ENCODE measurements around the gene FLT1.

Gene FLT1

DNA sequence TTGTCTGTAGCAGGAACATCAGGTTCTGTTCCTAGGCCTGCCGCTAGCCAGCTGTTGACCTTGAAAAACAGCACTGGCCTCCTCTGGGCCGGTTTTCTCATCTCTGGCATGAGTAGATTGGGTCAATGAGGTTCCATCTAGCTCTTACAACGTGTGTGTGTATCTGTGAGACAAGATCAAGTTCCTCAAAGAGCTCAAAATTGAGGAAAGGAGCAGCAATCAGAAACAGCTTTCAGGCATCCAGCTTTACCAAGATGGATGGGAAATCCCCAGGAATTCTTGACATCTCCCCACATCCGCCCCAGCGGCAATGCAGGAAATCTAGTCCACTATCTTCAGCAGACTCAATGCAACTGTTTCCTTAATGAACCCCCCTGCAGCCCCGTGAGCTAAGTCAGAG is 4.9 kb downstream of the FLT1 start:
- in situ Hi-C loops (cut with MboI; ENCODE audit: low sequenced_read_pairs): no loop called here

DNA sequence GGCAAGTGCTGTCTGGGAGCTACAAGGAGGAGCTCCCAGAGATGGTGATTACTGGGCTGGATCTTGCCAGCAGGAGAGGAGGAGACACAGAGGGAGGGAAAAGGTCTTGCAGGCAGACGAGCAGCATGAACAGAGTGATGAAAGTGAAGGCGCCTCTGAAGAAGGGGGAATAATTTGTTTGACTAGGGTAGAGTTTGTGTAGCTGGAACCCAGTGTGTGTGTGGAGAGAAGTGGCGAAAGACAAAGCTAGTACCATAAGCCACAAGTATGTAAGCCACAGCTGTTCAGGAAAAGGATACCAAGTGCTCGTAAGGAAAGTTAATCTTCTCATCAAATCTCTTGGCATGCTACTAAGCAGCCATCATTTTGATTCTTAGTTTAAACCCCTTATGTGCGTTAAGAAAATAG is 5.4 kb downstream of the FLT1 start:
- in situ Hi-C loops (cut with MboI; ENCODE audit: low sequenced_read_pairs): no loop called here

DNA sequence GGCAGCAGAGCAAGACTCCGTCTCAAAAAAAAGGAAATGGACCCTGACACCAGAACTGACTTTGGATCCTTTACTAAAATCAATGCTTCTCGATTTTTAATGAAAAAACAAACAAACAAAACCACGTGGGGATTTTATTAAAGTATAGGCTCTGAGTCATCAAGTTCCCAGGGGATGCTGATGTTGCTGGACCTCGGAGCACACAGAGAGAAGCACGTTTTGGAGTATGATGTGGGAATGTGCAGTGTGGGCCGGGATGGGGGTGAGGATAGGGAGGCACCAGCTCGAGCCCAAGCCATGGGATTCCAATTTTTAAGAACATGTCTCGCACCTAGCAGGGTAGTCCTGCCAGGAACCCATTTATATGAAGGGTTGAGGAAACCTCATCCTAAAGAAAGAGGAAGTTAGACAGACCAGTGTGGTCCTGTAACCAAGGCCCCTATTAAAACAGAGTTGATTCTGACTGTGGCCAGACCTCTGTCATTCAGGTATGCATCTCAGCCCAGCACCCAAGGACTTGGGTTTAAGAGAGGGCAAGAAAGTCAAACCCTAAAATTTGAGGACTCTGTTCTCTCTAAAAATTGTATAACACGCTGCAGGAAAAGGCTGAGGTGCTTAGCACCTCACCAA is 6.4 kb downstream of the FLT1 start:
- in situ Hi-C loops (cut with MboI; ENCODE audit: low sequenced_read_pairs): no loop called here

DNA sequence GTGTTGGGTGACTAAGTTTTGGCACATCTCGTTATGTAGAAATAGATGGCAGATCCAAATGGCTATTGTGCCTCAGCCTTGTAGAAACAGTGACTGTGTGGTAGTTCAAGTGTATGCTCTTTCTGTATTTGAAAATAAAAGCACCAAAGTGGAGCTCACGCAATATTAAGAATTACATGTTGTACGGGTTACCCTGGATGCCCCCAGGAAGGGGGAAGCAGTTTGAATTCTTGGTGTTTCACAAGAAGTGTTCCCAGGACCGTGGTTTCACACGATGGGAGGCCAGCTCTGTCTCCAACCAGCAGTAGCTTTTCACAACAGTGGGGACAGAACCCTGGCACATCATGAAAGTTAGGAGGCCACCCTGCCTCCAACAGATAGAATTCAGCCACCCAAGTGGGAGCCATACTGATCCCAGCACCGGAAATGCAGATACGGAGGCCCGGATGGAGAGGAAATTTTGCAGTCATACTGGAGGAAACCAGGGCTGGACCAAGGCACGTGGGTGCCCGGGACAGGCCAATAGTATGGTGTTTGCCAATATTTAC is 8.9 kb downstream of the FLT1 start:
- in situ Hi-C loops (cut with MboI; ENCODE audit: low sequenced_read_pairs): no loop called here

- in situ Hi-C loops (cut with MboI; ENCODE audit: low sequenced_read_pairs): no loop called here
These were observed 9.4 kb downstream of the FLT1 start for GRCh38 chr13:28485551-28485950.

DNA sequence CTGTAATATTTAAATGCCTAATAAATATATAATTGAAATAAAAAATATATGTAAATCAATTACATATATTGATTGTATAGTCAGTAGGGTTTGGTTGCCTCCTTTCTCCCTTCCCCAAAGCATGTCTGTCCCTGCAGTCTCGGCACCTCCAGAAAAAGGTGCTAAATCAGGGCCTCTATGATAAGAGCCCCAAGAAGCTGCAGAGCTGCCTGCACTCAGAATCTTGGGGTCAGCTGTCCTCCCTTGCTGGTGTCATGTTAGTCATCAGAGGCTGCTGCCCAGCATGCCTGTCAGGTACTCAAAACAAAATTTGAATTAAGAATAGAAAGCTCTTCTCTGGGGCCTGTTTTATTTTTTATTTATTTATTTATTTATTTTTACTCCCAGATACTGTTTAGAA is 9.8 kb downstream of the FLT1 start:
- in situ Hi-C loops (cut with MboI; ENCODE audit: low sequenced_read_pairs): no loop called here

- in situ Hi-C loops (cut with MboI; ENCODE audit: low sequenced_read_pairs): no loop called here
These were observed 11.5 kb downstream of the FLT1 start for GRCh38 chr13:28483313-28483931.

- in situ Hi-C loops (cut with MboI; ENCODE audit: low sequenced_read_pairs): no loop called here
These were observed 15.9 kb downstream of the FLT1 start for GRCh38 chr13:28479005-28479404.

GRCh38 chr13:28478127-28478526 is 16.8 kb downstream of the FLT1 start:
- in situ Hi-C loops (cut with MboI; ENCODE audit: low sequenced_read_pairs): no loop called here

GRCh38 chr13:28477709-28477973 is 17.3 kb downstream of the FLT1 start:
- in situ Hi-C loops (cut with MboI; ENCODE audit: low sequenced_read_pairs): no loop called here

GRCh38 chr13:28476919-28477708 is 17.8 kb downstream of the FLT1 start:
- in situ Hi-C loops (cut with MboI; ENCODE audit: low sequenced_read_pairs): no loop called here

DNA sequence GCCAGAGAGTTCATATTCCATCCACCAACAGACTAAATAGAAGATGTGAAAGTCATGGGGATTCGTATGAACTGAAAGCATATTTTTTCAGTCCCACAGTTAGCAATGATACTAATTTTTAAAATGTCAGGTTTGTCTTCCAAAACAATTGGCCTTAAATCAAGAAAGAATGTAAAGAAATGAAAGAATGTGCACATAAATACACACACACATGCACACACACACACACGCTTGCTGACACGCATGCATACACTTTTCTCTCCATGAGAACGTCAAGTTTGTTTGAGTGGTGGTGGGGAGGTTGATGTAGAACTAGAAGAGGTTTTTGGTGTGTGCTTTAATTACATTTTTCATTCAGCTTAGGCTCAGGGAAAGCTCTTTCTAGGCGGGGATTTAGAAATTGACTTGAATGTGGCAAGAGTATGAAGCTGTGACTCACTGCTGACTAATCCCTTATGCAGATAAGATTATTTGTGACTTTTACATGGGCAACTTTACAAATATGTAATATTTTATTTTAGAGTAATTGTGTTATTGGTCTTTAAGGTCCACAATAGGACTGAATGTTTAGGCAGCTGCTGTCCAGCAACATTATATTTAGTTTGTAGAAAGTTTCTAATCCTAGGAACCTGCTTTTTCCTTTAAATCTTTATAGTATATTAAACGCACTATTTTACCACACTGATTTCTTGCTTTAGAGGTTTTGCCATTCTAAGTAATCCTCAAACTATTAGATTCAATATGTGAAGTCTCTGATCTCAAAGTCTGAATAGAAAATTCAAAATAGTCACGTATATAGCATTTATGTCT is 18.8 kb downstream of the FLT1 start:
- in situ Hi-C loops (cut with MboI; ENCODE audit: low sequenced_read_pairs): no loop called here

DNA sequence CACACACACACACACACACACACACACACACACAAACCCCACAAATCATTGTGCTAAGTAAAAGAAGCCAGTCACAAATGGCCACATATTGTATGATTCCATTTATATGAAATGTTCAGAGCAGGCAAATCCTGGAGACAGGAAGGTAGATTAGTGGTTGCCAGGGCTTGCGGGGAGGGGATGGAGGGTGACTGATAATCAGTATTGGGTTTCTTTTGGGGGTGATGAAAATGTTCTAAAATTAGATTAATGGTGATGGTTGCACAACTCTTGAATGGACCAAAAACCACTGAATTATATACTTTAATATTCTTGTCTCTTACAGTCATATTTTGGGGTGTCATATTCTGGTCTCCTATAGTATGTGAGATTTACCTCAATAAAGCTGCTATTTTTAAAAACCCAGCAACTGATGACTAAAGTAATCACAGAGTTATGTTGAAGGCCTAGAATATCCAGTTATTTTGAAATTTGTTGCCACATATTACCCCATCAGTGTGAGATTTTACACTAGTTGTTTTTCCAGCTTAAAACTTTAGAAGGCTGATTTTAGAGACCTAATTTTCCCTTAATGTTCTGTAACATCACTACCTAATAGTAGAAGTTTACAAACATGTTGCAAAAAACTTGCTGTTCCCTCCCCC is 20.3 kb downstream of the FLT1 start:
- in situ Hi-C loops (cut with MboI; ENCODE audit: low sequenced_read_pairs): no loop called here

- in situ Hi-C loops (cut with MboI; ENCODE audit: low sequenced_read_pairs): no loop called here
These were observed 21.9 kb downstream of the FLT1 start for GRCh38 chr13:28473044-28473443.

DNA sequence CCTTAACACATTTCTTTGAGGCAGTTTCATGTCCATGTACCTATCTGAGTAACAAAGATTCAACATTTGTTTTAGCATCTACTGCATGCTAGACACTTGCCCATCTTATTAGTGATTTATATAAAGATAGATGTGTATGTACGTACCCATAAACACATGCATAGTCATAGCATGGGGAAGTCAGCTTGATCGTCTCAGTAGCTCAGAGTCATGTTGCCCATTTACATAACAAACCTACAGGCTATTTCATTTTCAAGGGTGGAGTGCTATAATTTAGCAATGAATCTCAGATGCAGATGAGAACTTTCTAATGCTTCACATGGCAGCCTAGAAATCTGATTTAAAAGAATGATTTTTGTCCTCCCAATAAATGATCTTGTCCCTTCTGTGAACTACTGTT is 23.5 kb downstream of the FLT1 start:
- in situ Hi-C loops (cut with MboI; ENCODE audit: low sequenced_read_pairs): no loop called here

GRCh38 chr13:28470296-28470695 is 24.6 kb downstream of the FLT1 start:
- in situ Hi-C loops (cut with MboI; ENCODE audit: low sequenced_read_pairs): no loop called here

DNA sequence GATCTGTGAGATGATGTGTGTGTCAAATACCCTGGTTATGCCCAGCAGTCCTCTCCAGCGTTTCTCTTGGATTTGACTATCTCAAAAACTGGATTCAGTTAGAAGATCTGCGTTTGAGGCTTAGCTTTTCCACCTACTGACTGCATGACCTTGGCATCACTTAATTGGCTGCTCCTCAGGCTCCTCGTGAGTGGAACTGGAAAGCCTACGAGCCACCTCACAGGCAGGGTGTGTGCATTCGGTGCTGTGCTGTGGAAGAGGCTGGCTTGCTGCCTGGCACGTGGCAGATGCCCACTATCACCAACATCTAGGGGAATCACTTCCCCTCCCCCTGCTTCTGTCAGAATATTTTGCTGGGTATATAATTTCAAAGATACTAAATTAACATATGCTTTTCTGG is 25.6 kb downstream of the FLT1 start:
- in situ Hi-C loops (cut with MboI; ENCODE audit: low sequenced_read_pairs): no loop called here

- in situ Hi-C loops (cut with MboI; ENCODE audit: low sequenced_read_pairs): no loop called here
These were observed 26.7 kb downstream of the FLT1 start for GRCh38 chr13:28468023-28468915.

DNA sequence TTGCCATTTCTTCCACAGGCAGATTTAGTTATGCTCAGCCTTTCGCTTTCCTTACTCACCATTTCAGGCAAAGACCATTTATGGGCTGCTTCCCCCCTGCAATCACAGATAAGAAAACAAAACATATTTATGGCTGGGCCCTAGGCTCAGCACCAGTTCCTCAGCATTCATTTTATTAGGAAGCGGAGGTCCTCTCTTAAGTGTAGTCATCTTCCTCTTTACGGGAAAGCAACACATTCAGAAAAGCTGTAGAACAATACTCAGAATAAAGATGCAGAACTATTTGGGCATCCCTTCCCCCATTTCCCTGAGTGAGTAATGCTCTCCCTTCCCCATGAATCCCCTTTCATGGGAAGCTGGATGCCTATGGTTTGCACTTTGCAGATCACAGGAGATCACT is 27.9 kb downstream of the FLT1 start:
- in situ Hi-C loops (cut with MboI; ENCODE audit: low sequenced_read_pairs): no loop called here

DNA sequence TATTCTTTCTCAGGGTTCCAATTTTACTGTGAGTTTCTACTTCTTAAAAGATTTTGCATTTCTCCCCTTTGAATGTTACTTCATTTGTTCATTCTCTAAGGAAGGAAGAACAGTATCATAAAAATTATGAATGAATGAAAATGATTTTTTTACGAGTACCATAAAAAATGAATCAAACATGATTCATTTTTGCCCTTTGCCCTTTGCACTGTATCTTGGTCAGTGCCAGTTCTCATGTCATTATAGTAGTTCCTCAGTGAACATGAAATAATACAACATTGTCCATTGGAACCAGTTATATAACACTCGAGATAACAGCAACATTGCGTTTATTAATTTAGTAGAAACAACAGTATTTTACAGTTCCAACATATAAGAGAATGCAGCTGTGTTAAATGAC is 28.8 kb downstream of the FLT1 start:
- in situ Hi-C loops (cut with MboI; ENCODE audit: low sequenced_read_pairs): no loop called here

Measured in hTERT RPE-1 (cell line).